Stomach (tissue), 9 donors: ENCODE data around the gene RELB. TPM values are rescaled to one million over a fixed set of nuclear protein-coding genes. Genes with fewer than 3 reads are reported as not detected.
A peak's percentile ranks its signal among the peaks of the same experiment; 100 is the strongest.

ENCODE experiments used
- DNase-seq, 2 donors: peaks; one replicate each; pipeline versions ENCODE4 v3.0.0 to v3.0.0-alpha.2; 2013 to 2019
- H3K27ac ChIP-seq, 5 donors: fragments of 200-600 bp in 4 of 5; sonication (generic) in 4 of 5; one replicate each; pipeline ENCODE4 v1.5.1; 2013 to 2019; ENCODE audit warnings: mild to moderate bottlenecking in 1 of 5, moderate library complexity in 1 of 5
- H3K27me3 ChIP-seq, 3 donors: fragments of 200-600 bp; sonication (generic); one replicate each; pipeline ENCODE4 v1.5.1; 2017 to 2019; ENCODE audit warnings: mixed run types in 1 of 3
- H3K36me3 ChIP-seq, 4 donors: fragments of 200-600 bp; sonication (generic); 1 replicate in 3 of 4; 2 replicates in 1 of 4; pipeline ENCODE4 v1.5.1; 2016 to 2019
- H3K4me1 ChIP-seq, 4 donors: fragments of 200-600 bp; sonication (generic); one replicate each; pipeline ENCODE4 v1.5.1; 2016 to 2019
- H3K4me3 ChIP-seq, 4 donors: fragments of 200-600 bp; sonication (generic) in 3 of 4; one replicate each; pipeline ENCODE4 v1.5.1; 2016 to 2019; ENCODE audit warnings: mild to moderate bottlenecking in 1 of 4
- H3K9me3 ChIP-seq, 4 donors: fragments of 200-600 bp; sonication (generic); one replicate each; pipeline ENCODE4 v1.5.1; 2016 to 2019
- CTCF ChIP-seq, 7 experiments: fragments of 450-650 bp in 4 of 7; fragments of 200-600 bp in 3 of 7; sonication (generic) in 3 of 7; IDR thresholded peaks; one replicate each; pipeline ENCODE4 v1.5.1; 2016 to 2019; ENCODE audit warnings: antibody characterized with exemption in 7 of 7, control low read depth in 2 of 7, mild to moderate bottlenecking in 1 of 7
- EP300 ChIP-seq: sonication (generic); formaldehyde crosslinking; IDR thresholded peaks from one replicate; pipeline ENCODE4 v1.6.1; 2017; ENCODE audit warnings: antibody characterized with exemption
- POLR2A ChIP-seq, 4 donors: fragments of 450-650 bp; IDR thresholded peaks; one replicate each; pipeline ENCODE4 v1.6.1; 2016; ENCODE audit warnings: antibody characterized with exemption in 4 of 4, control low read depth in 2 of 4, mild to moderate bottlenecking in 1 of 4, moderate library complexity in 1 of 4
- POLR2AphosphoS5 ChIP-seq, 3 donors: sonication (generic); formaldehyde crosslinking; IDR thresholded peaks; one replicate each; pipeline ENCODE4 v1.6.1; 2016; ENCODE audit warnings: antibody characterized with exemption in 3 of 3
- WGBS, 5 donors: extraction: QIAGEN DNeasy Blood & Tissue Kit in 3 of 5; methylation state at CpG; one replicate each; pipeline versions ENCODE4 v1.1.5 to v1.1.7; 2013 to 2018; 5-methylcytosine and 5-hydroxymethylcytosine counted together
- intact Hi-C: fragments of 100-400 bp; cut with DNase I; formaldehyde crosslinking; loops from one replicate; pipeline ENCODE4 v1.15.1; 2023; ENCODE audit warnings: low total_unique reads
- polyA plus RNA-seq, 3 donors: library from polyadenylated mRNA; stranded (reverse); fragments of 200-250 nt; gene quantifications; one replicate each; pipeline ENCODE4 v1.2.3, GENCODE V29; 2013
- total RNA-seq, 5 donors: library from RNA; depleted of rRNA; stranded (reverse); fragments of >200 nt; gene quantifications; one replicate each; pipeline versions ENCODE4 v1.1.0 to v1.2.3, GENCODE V29; 2014 to 2016
- donor health status: healthy with polysubstance abuse.
- donor health status: Bipolar disorder and iron deficiency.
- donor health status: healthy.

Gene RELB
- total and polyA plus RNA-seq, 8 donors = 3.2 to 33.5 (median 14.9) TPM; not detected in 1

- peak within 1 kb of the TSS; percentile 52 to 81 (median 60) for H3K4me3 ChIP-seq
- peaks cover 8 to 15% (median 14%) of the 10 kb centered on the region in 4 donors for H3K36me3 ChIP-seq
- no peaks in the 10 kb centered on the region for H3K27me3 ChIP-seq
- peak within 1 kb of the TSS; percentile 88 to 91 (median 88) for H3K27ac ChIP-seq
- H3K4me1 ChIP-seq = peaks cover 32 to 96% (median 76%) of the 10 kb centered on the region in 4 donors
- 1 to 2% (median 1%) methylated on average over 49 to 81 of the region's 81 CpGs for WGBS, 5 donors
- TF ChIP-seq POLR2AphosphoS5 (IDR thresholded peaks at IDR 0.05) = peak; percentile 35 to 88 (median 86)
- TF ChIP-seq POLR2A (IDR thresholded peaks at IDR 0.05) = no peak
- no peak for TF ChIP-seq CTCF (IDR thresholded peaks at IDR 0.05)
- no peaks in the 10 kb centered on the region for H3K9me3 ChIP-seq
- intact Hi-C loops = no loop called here
- DNase-seq = peak; percentile 92 to 94
These were observed 75.0 kb downstream of the RELB start, which contains the start of gene ZNF296 for GRCh38 chr19:45076029-45076850. Gene ZNF296, minus strand, starts transcription at chr19:45076478. Its CDS starts 105 bp downstream, at chr19:45076373.

GRCh38 chr19:45076851-45077730 is 75.8 kb downstream of the RELB start:
- DNase-seq = no peak
- H3K36me3 ChIP-seq = peaks cover 0 to 14% (median 13%) of the 10 kb centered on the region in 4 donors
- H3K4me3 ChIP-seq = peak overlapping the region; percentile 52 to 81 (median 60)
- H3K4me1 ChIP-seq = peaks cover 24 to 95% (median 71%) of the 10 kb centered on the region in 4 donors
- no peaks in the 10 kb centered on the region for H3K9me3 ChIP-seq
- no peak for TF ChIP-seq CTCF (IDR thresholded peaks at IDR 0.05)
- H3K27ac ChIP-seq = peak overlapping the region; percentile 88 to 91 (median 88)
- intact Hi-C loops = no loop called here
- WGBS, 5 donors = 51 to 62% (median 59%) methylated on average over 15 of the region's 15 CpGs
- H3K27me3 ChIP-seq = no peaks in the 10 kb centered on the region

- intact Hi-C loops = no loop called here
- 55 to 69% (median 60%) methylated on average over 9 to 10 of the region's 10 CpGs for WGBS, 5 donors
- H3K9me3 ChIP-seq = no peaks in the 10 kb centered on the region
- peak overlapping the region; percentile 76 to 97 (median 78) for H3K4me3 ChIP-seq
- no peak for DNase-seq
- peak overlapping the region; percentile 83 to 87 (median 86) for H3K27ac ChIP-seq
- H3K36me3 ChIP-seq = peaks cover 0 to 25% (median 20%) of the 10 kb centered on the region in 4 donors
- H3K4me1 ChIP-seq = peaks cover 22 to 83% (median 62%) of the 10 kb centered on the region in 4 donors
- TF ChIP-seq POLR2A (IDR thresholded peaks at IDR 0.05) (no peak), CTCF (IDR thresholded peaks at IDR 0.05) (no peak), POLR2AphosphoS5 (IDR thresholded peaks at IDR 0.05) (no peak), EP300 (no peak)
- H3K27me3 ChIP-seq = no peaks in the 10 kb centered on the region
These were observed 77.3 kb downstream of the RELB start for GRCh38 chr19:45078390-45079062.
